ENCODE measurements around the gene SPSB2.
"Not testable (repeated sequence)": the region's sequence is repeated elsewhere in the genome, so short reads cannot be mapped to it uniquely, and the experiment has no call there.

The SPSB2 gene

DNA sequence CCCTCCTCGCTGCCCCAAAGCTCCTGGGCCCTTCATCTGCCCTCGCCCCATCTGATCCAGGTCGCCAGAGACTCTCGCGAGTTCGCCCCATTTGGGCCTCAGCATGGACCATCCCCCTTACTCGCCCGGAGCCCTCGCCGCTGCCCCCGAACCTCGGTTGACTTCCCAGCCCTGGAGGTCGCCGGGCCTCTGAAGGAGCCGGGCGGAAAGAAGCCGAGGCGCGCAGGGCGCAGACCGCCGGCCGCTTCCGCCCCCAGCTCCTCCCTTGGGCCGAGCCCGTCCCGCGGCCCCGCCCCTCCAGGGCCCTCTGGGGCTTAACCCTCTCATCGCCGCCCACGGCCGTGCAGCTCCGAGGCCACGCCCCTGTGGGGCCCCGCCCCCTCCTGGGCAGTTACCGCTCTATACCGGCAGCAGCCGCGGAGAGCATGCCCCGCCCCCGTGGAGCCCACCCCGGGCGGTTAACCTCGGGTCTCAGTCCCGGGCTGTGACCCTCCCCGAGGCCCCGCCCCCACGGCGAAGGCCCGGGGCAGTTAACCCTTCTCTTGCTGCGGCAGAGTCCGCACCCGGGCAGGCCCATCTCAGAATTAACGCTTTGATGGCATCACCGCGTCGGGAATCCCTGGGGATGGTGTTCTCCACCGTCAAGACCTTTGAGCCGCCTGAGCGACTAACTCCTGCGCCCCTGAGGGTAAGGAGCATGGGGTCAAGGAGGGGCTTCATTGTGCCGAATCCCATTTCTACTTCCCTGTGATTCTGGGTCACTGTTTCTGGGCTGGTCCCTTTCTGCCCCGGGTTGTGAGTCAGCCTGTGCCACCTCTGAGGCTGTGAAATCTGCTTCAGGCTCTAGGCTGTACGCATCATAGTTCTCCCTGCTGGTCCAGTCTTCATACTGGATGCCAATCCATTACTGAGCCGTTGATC, at the start of gene SPSB2:
SPSB2 (minus strand) TSS at position 210 of the 921 bp plus-strand sequence. CDS start 402 bp downstream, outside the sequence.
- DNase-seq, result peak; percentile 29

GRCh38 chr12:6921996-6922946, 49.2 kb upstream of the SPSB2 start:
- DNase-seq, result no peak

DNA sequence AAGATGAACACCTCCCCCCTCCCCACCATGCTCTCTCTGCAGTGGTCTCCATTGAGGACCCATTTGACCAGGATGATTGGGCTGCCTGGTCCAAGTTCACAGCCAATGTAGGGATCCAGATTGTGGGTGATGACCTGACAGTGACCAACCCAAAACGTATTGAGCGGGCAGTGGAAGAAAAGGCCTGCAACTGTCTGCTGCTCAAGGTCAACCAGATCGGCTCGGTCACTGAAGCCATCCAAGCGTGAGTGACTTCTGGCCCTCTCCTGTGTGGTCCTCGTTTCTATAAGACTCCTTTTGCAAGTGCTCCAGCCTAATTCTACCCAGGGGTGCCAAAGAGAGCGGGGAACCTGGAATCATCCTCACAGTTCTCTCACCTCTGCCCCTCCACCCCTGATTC, 48.4 kb upstream of the SPSB2 start:
- no peak for DNase-seq

DNA sequence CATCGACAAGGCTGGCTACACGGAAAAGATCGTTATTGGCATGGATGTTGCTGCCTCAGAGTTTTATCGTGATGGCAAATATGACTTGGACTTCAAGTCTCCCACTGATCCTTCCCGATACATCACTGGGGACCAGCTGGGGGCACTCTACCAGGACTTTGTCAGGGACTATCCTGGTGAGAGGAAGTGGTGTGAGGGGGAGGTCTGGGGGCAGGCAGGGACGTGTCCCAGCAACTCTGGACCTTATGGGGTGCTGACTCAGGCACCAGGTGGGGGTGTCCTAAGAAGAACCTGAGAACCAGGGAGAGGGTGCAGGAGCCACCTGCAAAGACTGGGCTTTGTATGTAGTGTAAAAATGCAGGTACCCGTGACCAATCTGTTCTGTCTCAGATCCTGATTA, 46.5 kb upstream of the SPSB2 start:
- DNase-seq, result no peak

DNA sequence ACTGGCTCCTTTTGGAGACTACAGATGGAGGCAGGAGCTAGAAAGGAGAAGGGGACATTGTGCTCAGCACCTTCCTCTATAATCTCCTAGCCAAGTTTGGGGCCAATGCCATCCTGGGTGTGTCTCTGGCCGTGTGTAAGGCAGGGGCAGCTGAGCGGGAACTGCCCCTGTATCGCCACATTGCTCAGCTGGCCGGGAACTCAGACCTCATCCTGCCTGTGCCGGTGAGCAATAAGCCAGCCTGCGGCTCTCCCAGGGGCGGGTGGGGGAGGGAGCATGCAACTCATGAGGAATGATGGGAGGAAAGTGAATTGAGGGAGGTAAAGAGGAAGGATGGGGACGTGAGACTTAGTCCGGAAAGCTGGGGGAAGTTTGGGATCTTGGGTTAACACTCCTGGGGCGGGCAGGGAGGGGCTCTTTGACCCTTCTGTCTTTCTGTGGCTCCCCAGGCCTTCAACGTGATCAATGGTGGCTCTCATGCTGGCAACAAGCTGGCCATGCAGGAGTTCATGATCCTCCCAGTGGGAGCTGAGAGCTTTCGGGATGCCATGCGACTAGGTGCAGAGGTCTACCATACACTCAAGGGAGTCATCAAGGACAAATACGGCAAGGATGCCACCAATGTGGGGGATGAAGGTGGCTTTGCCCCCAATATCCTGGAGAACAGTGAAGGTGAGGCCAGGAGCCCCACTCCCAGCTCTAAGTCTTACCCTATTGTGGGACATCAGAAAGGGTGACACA, 44.6 kb upstream of the SPSB2 start:
- no peak for DNase-seq

- DNase-seq, result no peak
Measured at GRCh38 chr12:6916426-6917200, 43.5 kb upstream of the SPSB2 start.

DNA sequence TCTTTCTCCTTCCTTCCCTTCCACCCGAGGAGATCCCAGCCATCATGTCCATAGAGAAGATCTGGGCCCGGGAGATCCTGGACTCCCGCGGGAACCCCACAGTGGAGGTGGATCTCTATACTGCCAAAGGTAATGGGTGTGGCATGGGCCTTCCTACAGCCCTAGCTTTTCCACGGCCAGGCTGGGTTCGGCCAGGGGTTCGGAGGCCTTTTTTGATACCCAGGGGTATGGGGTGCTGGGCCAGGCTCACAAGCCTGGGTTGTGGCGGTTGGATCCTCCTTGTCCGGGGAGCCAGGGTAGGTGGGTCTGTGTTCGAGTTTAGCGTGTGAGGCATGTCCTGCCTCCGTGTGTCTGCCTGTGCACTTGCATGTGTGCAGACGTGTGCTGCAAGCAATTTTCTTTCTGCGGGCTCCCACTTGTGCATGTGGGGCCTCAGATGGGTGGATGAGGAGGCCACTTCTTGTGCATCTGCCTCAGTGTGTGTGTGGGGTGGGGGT, 42.7 kb upstream of the SPSB2 start:
- DNase-seq, result no peak

GRCh38 chr12:6914947-6915788, 42.1 kb upstream of the SPSB2 start:
- DNase-seq, result no peak

DNA sequence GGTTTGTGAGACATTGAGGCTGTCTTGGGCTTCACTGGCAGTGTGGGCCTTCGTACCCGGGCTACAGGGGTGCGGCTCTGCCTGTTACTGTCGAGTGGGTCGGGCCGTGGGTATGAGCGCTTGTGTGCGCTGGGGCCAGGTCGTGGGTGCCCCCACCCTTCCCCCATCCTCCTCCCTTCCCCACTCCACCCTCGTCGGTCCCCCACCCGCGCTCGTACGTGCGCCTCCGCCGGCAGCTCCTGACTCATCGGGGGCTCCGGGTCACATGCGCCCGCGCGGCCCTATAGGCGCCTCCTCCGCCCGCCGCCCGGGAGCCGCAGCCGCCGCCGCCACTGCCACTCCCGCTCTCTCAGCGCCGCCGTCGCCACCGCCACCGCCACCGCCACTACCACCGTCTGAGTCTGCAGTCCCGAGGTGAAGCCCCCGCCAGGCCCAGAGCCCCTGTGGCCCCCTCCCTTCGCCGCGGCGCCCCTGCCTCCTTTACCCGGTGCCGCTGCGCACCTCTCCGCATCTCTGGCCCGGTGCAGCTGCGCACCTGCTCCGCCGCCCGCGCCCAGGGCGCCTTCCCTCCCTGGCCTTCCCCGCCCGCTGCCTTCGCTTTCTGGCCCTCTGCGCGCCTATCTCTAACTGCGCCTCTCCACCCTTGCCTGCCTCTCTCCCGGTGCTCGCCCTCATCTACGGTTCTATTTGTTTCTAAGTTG, 41.3 kb upstream of the SPSB2 start, which contains the start of gene ENO2:
ENO2 (plus strand) TSS at position 335 of the 701 bp plus-strand sequence. CDS start 1,253 bp downstream, outside the sequence.
- DNase-seq, result no peak

DNA sequence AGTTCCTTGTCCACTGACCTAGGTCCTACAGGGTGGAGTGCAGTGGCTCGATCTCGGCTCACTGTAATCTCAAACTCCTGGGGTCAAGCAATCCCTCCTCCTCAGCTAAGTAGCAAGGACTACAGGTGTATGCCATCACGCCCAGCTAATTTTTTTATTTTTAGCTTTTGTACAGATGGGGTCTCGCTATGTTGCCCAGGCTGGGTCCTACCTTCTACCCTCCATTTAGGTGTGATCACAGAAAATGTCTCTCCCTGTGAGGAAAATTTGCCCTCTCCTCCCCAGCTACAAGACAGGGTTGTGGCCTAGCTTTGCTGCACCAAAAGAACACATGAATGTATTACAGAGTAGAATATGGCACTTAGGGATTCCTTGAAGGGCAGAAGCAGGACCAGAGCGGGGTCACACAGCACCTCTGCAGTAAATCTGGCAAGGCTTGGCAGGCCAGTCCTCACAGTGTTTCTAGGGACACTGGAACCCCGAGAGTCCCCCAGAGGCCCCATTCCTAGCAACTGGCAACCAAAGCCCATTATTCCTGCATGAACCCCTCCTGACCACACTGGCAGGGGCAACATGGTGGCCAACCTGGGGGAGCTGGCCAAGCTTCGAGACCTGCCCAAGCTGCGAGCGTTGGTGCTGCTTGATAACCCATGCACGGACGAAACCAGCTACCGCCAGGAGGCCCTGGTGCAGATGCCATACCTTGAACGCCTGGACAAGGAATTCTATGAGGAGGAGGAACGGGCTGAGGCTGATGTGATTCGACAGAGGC, 39.2 kb upstream of the SPSB2 start:
- DNase-seq, result no peak

- DNase-seq, result no peak
Measured at GRCh38 chr12:6909421-6910145, 36.5 kb upstream of the SPSB2 start.

GRCh38 chr12:6908141-6908540, 35.0 kb upstream of the SPSB2 start:
- not testable (repeated sequence) for DNase-seq

DNA sequence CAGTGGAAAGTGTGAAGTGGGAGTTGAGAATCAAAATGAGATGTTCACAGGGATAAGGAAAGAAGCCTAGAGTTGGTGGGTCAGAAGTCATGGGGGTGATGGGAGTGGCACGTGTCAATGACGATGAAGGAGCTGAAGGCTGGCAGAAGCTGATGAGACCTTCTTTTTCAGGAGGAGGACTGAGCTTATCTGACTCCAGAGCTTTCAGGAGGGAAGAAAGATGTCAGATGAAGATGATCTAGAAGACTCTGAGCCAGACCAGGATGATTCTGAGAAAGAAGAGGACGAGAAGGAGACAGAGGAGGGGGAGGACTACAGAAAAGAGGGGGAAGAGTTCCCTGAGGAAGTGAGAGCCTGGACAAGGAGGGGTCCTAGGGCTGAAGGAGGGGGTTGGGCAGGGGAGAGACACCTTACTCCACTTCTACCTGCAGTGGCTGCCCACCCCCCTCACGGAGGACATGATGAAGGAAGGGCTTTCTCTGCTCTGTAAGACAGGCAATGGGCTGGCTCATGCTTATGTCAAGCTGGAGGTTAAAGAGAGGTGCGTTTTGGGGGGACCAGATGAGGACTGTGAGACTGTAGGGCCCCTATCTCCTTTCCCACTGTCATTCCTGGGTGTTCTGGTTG, 32.4 kb upstream of the SPSB2 start:
- DNase-seq, result no peak

DNA sequence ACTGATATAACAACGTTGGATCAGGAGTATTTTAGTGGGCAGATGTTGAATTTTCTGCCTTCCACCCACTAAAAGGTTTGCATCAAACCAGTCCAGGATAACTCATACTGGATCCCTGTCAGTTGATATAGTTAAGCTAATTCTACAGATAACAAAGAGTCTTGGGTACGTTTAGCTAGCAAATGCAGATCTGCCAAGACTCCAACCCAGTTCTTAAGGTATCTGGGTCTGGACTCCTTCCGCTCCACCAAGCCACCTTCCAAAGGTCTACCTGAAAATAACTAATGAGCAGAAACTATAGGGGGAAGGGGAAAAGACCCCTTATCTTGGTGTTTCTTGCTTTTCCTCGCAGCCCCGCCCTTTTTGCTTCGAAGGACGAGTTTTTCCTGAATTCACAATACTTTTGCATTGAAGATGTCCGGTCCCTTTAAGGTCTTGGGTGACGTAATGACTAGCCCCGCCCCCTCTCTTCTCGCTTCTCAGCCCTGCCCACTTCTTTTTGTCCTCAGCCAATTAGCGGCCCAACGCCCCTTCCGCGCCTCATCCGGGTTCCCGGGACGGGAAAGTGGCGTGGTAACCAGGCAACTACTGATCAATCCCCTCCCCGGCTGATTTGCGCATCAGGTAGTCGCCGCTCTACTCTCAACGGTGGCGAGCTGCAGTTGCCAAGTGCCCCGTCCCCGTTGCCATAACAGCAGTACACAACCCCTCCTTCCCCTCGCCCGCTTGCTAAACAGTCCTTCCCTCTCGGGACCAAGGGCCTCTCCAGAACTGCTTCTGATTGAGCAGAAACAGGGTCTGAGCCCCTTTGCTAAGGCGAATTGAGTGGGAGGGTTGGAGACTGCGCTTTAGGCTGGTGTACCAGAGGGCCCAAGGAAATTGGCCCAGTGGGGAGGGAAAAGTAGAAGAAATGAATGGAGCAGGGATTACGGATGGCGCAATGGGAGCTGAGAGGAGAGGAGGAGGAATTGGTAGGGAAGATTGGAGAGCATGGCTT, 31.5 kb upstream of the SPSB2 start, which contains the start of gene LRRC23:
LRRC23 (plus strand) TSS at position 543 of the 997 bp plus-strand sequence. CDS start 812 bp downstream, outside the sequence.
- peak; percentile 61 for DNase-seq

GRCh38 chr12:6903722-6904121, 30.6 kb upstream of the SPSB2 start:
- DNase-seq, result no peak

DNA sequence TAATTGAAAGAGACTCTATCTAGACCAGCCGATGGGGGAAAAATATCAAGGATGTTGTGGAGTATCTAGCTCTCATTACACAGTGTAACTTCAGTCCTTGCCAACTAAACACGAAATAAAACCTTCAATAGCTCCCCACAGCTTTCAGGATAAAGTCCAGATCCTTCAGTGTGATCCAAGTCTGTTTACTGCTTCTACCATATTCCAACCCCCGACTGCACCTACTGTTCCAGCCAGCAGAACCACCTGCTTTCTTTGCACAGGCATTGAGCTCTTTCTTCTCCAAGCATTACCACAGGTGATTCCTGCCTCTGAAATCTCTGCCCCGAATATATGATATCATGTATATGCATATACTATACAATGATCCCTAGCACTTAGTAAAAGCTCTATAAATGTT, 29.3 kb upstream of the SPSB2 start:
- no peak for DNase-seq

Measured in NCI-H2081 treated with DMSO at 0.1 percent for 48 hours (cell line).